GM08714 (cell line): ENCODE results near the gene ACER3.
"Not testable (repeated sequence)": the region's sequence is repeated elsewhere in the genome, so short reads cannot be mapped to it uniquely, and the experiment has no call there.

Source experiments
- H3K4me3 ChIP-seq: fragments of 200-500 bp; sonication (Bioruptor generic); 2 replicates; pipeline ENCODE4 v1.5.1; 2014; ENCODE audit warnings: mild to moderate bottlenecking, low read length, inconsistent platforms
- ZNF274 ChIP-seq: IDR thresholded peaks from 2 replicates; pipeline ENCODE4 v1.6.1; 2012; ENCODE audit warnings: mild to moderate bottlenecking, low read depth, low read length

The ACER3 gene

GRCh38 chr11:77001613-77002012 is 140.9 kb downstream of the ACER3 start:
- no peak for TF ChIP-seq ZNF274
- H3K4me3 ChIP-seq: no peak overlapping the region

- no peak for TF ChIP-seq ZNF274
These were observed 142.1 kb downstream of the ACER3 start for GRCh38 chr11:77002776-77003175.

DNA sequence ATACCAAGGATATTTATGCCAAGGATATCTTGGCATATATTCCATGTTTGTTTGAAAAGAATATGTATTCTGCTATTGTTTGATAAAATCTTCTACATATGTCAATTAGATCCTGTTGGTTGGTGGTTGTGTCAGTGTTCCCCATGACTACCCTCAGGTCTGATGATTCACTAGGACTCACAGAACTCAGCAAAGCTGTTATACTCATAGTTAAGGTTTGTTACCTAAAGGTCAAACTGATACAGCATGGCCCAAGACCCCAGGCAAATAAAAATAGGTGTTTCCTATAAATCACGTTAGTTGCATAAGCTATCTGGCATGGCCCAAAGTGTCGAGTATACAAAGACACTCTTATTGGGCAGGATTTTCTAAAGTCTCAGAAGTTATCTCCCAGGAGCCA is 143.2 kb downstream of the ACER3 start:
- no peak for TF ChIP-seq ZNF274
- H3K4me3 ChIP-seq: no peak overlapping the region

More at GRCh38 chr11:77002776-77003175, 142.1 kb downstream of the ACER3 start:
- no peak overlapping the region for H3K4me3 ChIP-seq

GRCh38 chr11:77009533-77010160 is 148.9 kb downstream of the ACER3 start:
- H3K4me3 ChIP-seq: no peak overlapping the region
- TF ChIP-seq ZNF274: no peak

DNA sequence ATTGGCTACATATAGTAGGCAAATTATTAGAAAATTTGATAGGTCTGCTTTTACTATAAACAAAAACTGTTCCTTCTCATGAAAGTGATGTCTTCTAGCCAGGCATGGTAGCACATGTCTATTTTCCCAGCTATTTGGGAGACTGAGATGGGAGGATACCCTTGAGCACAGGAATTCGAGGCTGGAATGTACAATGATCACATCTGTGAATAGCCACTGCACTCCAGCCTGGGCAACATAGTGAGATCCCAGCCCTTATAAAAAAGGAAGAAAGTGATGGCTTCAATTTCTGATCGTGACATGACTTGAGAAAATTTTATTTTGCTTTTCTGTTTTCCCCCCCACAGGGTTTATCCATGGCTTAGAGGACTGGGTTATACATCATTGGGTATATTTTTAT is 154.0 kb downstream of the ACER3 start:
- no peak for TF ChIP-seq ZNF274
- H3K4me3 ChIP-seq: no peak overlapping the region

- H3K4me3 ChIP-seq: not testable (repeated sequence)
These were observed 157.7 kb downstream of the ACER3 start for GRCh38 chr11:77018396-77018924.

DNA sequence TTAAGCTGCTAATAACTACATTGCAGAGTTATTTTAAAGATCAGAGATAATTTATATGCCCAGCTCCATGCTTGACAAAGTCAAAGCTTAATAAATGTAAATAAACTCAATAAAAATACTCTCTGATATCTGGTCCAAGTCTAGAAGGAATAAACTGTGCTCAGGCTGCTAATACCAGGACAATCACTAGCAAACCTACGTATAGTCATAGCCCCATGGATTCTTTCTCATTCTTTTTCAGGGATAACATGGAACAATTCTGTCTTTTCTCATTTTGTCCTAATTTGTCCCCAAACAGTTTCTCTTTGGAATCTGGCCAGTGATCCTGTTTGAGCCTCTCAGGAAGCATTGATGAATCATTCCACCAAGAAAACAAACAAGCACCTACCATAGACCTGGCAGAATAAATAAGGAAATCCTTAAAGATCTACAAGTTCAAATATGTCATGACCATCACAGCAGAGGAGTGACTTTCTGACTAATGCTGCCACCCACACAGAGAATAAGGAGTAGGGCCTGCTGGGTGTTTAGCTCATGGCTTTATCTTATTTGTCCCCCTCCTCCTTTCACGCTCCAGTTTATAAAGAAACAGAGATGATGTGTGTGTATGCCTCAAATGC is 159.4 kb downstream of the ACER3 start:
- H3K4me3 ChIP-seq: no peak overlapping the region
- TF ChIP-seq ZNF274: no peak

DNA sequence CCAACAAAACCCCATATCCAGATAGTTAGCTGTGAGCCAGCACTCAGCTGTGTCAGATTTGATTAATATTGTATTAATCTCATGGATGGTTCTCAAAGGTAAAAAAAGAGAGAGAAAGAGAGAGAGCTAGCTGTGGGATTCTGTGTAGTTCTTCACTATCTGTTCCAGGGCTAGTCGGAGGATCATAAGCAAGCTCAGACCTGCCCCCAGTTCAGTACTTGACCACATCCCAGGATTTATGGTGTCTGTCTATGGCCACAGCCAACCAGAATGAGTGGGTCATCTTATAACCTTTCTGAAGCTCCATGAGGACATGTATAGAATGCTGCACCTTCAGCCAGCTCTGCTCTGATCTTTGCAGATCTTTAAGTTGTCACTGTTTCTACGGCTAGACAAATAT is 160.0 kb downstream of the ACER3 start:
- no peak overlapping the region for H3K4me3 ChIP-seq
- TF ChIP-seq ZNF274: no peak

GRCh38 chr11:77024745-77025144 is 164.0 kb downstream of the ACER3 start:
- TF ChIP-seq ZNF274: no peak
- H3K4me3 ChIP-seq: no peak overlapping the region

GRCh38 chr11:77026221-77026620 is 165.5 kb downstream of the ACER3 start:
- no peak overlapping the region for H3K4me3 ChIP-seq
- TF ChIP-seq ZNF274: no peak

DNA sequence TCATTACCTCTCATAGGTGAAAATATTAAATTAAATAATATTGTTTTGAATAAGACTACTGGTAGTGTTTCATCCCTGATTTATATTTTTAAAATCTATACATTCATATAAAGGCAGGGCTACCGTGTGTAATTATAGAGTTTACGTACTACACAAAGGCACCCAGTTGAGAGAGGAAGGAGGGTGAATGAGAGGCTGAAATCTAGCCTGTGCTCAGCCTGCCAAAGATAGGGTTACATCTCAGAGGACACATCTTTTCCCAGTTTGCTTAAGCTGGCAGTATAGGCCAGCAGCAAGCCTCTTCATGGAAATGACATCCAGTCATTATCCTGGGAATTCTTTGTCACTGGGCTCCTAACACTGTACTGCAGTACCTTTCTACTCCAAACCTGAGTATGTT is 166.0 kb downstream of the ACER3 start:
- H3K4me3 ChIP-seq: no peak overlapping the region
- no peak for TF ChIP-seq ZNF274

DNA sequence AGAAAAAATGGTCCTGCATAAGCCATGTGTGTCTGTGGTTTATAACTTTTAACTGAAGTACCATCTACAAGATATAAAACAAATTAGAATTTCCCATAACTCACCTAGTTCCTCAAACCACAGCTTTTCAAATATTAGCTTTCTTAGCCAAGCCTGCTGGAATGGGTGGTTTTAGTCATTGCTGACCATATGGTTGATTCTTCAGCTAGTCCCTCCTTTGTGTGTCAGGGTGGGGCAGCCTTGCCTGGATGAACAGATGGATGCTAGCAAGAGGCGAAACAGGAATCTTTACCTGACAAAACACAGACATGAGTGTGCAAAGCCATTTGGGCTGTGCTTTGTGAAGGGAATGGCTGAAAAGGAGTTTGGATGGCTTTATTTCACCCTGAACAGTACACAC is 166.6 kb downstream of the ACER3 start:
- TF ChIP-seq ZNF274: no peak

GRCh38 chr11:77029829-77030228 is 169.1 kb downstream of the ACER3 start:
- TF ChIP-seq ZNF274: no peak
- H3K4me3 ChIP-seq: no peak overlapping the region

More for the DNA sequence above, 166.6 kb downstream of the ACER3 start:
- no peak overlapping the region for H3K4me3 ChIP-seq

- no peak for TF ChIP-seq ZNF274
- no peak overlapping the region for H3K4me3 ChIP-seq
These were observed 170.2 kb downstream of the ACER3 start for GRCh38 chr11:77030834-77031414.

DNA sequence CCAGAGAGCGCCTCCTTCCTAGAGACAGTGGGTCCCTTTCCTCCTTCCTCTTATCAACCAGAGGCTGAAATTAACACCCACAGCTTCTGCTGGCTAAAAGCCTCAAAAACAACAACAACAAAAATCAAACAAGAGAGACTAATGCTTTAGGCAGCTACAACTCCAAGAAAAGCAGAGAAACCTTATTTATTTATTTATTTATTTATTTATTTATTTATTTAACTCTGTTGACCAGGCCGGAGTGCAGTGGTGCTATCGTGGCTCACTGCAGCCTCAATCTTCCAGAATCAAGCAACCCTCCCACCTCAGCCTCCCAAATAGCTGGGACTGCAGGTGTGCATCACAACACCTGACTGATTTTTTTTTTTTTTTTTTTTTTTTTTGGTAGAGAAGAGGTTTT is 170.9 kb downstream of the ACER3 start:
- H3K4me3 ChIP-seq: no peak overlapping the region
- no peak for TF ChIP-seq ZNF274
